Measurements from ENCODE around the gene DIRAS1.

GRCh38 chr19:2758601-2759313 is 37.6 kb upstream of the DIRAS1 start:
- TF ChIP-seq EZH2 (IDR thresholded peaks at IDR 0.05; ENCODE audit: insufficient read depth, poor library complexity, severe bottlenecking) = no peak
- TF ChIP-seq EZH2phosphoT487 (IDR thresholded peaks at IDR 0.05; ENCODE audit: insufficient read depth, low read depth) = no peak
